Brain microvascular endothelial cell (primary cell): ENCODE measurements around the gene MAFG.

Experiments used
- DNase-seq: peaks from one replicate; pipeline ENCODE4 v3.0.0-alpha.2; 2020
- H3K27ac ChIP-seq: fragments of 250-450 bp; sonication (Bioruptor Pico); 2 replicates; pipeline ENCODE4 v1.5.1; 2020; ENCODE audit warnings: mild to moderate bottlenecking, moderate library complexity
- H3K27me3 ChIP-seq: fragments of 250-450 bp; sonication (Bioruptor Pico); replicated peaks from 2 replicates; pipeline ENCODE4 v1.5.1; 2020; ENCODE audit warnings: mild to moderate bottlenecking
- H3K36me3 ChIP-seq: fragments of 250-450 bp; sonication (Bioruptor Pico); replicated peaks from 2 replicates; pipeline ENCODE4 v1.5.1; 2020; ENCODE audit warnings: mild to moderate bottlenecking
- H3K4me3 ChIP-seq: 2 replicates; pipeline ENCODE4 v1.5.1; 2011; ENCODE audit warnings: low read depth, mild to moderate bottlenecking, control low read depth, low read length, moderate library complexity
- in situ Hi-C: cut with HindIII; loops from 2 replicates; pipeline ENCODE4 v1.10.0; 2017; ENCODE audit warnings: low sequenced_read_pairs, low pct_ligation_motif_present
- TF ChIP-seq, protein P1 (sequence below): IDR thresholded peaks from 2 replicates; pipeline ENCODE4 v1.5.1; 2011; ENCODE audit warnings: low read depth, mild to moderate bottlenecking, moderate library complexity, low read length, control low read depth, inconsistent platforms; ENCODE audit errors: missing control alignments

MAFG gene

DNA sequence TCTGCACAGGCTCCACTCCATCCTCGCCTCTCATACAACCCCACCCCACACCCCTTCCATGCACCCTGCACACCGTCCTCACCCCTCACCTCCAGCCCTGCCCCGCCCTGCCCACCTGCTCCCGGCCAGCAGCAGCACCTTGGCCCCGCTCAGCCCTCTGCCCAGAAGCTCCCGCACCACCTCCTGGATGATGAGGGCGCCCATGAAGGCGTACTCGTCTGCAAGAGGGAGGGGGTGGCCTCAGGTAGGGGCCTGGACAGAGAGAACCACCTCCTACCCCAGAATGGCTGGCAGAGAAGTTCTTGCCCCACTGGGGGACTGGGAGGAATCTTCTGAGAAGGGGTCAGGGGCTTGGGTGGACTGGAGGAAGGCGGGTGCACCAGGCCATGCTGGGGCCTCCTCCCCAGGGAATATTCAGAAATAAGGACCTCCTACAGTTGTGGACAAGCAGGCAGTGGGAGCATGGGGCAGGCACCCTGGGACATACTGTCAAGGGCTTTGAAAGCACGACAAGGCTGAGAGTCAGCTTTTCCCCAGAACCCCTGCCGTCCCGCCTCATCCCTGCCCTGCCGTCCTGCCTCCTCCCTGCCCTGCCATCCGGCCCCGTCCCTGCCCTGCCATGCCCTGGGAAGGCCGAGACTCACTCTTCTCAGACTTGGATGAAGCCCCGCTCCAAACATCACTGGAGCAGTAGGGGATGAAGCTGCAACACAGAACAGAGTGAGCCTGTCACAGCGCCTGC, 30.3 kb upstream of the MAFG start:
- H3K4me3 ChIP-seq: no peak overlapping the region
- in situ Hi-C loops: no loop called here

DNA sequence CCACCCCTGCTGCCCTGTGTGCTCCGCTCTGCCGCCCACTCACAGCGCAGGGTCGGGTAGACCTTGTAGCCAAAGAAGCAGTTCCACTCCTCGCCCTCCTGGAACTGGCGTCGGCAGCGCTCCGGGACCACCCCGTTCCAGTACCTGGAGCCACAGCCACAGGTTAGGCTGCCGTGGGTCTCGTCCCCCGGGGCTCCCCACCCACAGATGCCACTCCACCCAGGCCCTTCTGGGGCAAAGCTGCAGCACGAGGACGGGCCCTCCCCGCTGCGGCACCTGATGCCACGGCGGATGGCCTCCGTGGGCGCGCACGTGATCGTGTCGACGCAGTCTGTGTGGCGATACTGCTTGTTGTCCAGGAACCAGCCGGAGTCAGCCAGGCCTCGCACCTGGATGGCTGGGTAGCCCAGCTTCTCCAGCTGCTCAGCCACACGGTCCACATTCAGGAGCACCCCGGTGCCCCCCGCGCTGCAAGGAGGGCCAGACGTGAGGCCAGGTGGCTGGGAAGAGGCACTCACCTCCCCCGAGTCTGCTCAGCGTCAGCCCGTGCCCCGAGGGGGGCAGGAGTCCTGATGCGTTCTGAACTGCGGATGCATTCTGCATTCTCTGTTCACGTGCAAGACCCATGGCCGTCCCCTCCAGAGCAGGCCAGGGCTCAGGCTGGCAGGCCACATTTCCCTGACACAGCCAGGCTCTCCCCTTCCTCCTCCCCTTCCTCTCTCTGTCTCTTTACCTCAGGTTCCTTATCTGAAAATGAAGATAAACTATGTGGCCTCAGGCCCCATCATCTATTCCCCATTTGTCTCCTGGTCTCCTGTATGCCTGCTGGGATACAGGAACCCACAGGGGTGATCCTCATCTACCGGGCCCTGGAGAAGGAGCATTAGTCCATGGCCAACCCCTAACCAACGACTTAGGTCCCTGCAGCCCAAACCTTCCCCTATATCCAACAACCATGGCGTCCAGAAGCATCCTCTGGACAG, 29.4 kb upstream of the MAFG start:
- H3K27ac ChIP-seq: no peak overlapping the region
- DNase-seq: no peak
- in situ Hi-C loops: no loop called here
- H3K27me3 ChIP-seq: peaks cover 41% of the 10 kb centered on the region
- no peaks in the 10 kb centered on the region for H3K36me3 ChIP-seq
- TF ChIP-seq, protein P1, sequence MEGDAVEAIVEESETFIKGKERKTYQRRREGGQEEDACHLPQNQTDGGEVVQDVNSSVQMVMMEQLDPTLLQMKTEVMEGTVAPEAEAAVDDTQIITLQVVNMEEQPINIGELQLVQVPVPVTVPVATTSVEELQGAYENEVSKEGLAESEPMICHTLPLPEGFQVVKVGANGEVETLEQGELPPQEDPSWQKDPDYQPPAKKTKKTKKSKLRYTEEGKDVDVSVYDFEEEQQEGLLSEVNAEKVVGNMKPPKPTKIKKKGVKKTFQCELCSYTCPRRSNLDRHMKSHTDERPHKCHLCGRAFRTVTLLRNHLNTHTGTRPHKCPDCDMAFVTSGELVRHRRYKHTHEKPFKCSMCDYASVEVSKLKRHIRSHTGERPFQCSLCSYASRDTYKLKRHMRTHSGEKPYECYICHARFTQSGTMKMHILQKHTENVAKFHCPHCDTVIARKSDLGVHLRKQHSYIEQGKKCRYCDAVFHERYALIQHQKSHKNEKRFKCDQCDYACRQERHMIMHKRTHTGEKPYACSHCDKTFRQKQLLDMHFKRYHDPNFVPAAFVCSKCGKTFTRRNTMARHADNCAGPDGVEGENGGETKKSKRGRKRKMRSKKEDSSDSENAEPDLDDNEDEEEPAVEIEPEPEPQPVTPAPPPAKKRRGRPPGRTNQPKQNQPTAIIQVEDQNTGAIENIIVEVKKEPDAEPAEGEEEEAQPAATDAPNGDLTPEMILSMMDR: no peak
- no peak overlapping the region for H3K4me3 ChIP-seq

More for the DNA sequence above, 30.3 kb upstream of the MAFG start:
- DNase-seq: no peak
- Histone ChIP-seq H3K36me3 (no peaks in the 10 kb centered on the region), H3K27me3 (peaks cover 49% of the 10 kb centered on the region), H3K27ac (no peak overlapping the region)
- TF ChIP-seq, protein P1: no peak

DNA sequence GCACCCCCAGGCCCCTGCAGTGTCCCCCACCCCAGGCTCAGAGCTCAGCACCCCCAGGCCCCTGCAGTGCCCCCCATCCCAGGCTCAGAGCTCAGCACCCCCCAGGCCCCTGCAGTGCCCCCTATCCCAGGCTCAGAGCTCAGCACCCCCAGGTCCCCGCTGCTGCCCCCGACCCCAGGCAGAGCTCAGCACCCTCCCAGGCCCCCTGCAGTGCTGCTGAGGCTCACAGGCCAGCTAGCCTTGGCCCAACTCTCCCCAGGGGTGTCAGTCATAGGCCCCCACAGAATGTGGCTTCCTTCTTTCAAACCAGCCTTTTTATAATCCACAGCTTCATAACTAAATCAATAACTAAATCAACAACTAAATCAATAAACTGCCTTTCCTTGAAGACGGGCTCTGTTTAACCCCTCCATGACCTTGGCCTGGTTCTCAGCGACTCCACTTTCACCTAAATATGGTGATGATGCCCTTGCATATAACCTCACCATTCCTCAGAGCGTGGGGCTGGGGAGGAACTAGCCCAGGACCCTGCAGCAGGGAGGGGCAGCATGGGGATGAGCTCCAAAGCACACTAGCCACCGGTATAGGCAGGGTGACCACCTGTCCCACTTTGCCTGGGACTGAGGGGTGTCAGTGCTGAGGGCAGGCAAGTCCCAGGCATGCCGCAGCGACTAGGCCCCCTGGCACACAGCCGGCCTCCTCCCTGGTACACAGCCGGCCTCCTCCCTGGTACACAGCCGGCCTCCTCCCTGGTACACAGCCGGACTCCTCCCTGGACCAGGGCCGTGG, 28.4 kb upstream of the MAFG start:
- TF ChIP-seq, protein P1: no peak

DNA sequence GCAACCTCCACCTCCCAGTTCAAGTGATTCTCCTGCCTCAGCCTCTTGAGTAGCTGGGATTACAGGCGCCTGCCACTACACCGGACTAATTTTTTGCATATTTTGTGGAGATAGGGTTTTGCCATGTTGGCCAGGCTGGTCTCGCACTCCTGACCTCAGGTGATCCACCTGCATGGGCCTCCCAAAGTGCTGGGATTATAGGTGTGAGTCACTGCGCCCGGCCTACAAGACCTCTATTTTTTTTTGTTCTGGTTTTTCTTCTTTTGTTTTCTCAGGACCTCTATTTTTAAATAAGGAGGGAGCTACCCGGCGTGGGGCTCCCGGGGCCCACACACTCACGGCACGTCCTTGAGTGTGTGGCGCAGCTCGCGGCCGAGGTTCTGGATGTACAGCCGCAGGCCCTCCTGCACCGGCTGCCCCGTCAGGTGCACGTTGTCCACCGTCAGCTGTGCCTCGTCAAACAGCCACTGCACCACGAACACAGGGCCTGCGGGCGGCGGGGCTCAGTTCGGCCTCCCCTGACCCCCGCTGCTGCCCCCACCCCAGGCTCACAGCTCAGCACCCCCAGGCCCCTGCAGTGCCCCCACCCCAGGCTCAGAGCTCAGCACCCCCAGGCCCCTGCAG, 27.6 kb upstream of the MAFG start:
- Histone ChIP-seq H3K4me3 (no peak overlapping the region), H3K27me3 (peaks cover 28% of the 10 kb centered on the region), H3K36me3 (no peaks in the 10 kb centered on the region), H3K27ac (no peak overlapping the region)
- TF ChIP-seq, protein P1: no peak
- DNase-seq: no peak
- in situ Hi-C loops: no loop called here

More for the DNA sequence above, 28.4 kb upstream of the MAFG start:
- in situ Hi-C loops: no loop called here
- Histone ChIP-seq H3K36me3 (no peaks in the 10 kb centered on the region), H3K4me3 (no peak overlapping the region), H3K27me3 (peaks cover 34% of the 10 kb centered on the region), H3K27ac (no peak overlapping the region)
- DNase-seq: no peak
